GM12892 (cell line): ENCODE results near the gene PLEKHM3.

Experiments
- POLR2A ChIP-seq: IDR thresholded peaks from 2 replicates; pipeline ENCODE4 v1.6.1; 2011; ENCODE audit warnings: low read depth, low read length, control low read depth
- POLR2AphosphoS5 ChIP-seq: IDR thresholded peaks from 2 replicates; pipeline ENCODE4 v1.6.1; 2011; ENCODE audit warnings: low read depth, low read length, control low read depth

DNA sequence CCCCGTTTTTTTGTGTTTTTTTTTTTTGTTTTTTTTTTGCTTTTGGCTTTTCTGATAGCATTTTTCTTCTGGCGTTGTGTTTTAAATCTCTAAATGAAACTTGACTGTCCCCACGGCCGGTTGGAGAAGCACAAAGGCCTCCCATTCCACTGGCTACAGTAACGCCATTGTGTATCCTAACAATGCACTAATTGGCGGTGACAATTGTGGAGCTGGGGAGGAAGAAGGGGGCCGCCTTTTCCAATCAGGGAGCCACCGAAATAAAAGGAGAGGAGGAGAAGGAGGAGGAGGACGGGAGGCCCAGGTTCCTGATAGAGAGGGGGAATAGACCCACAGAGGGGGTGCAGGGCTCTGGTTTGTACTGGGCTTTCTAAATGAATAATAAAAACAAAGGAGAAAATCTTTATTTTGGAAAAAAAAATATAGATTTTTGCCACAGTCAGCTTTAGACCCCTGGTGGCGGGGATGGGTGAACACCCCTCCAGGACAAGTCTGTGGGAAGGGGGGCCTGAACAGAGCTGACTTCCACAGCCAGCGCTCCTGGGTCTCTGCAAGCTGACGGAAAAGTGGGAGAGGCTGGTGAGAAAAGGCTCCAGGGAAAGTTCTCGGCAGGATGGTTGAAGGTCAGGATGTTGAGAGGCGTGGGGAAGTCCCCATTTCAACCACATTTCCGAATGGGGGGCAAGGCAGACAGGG is 212.0 kb downstream of the PLEKHM3 start:
- no peak for TF ChIP-seq POLR2A
- no peak for TF ChIP-seq POLR2AphosphoS5
